ENCODE data around the gene DLAT. TPM values are rescaled to one million over a fixed set of nuclear protein-coding genes. Genes with fewer than 3 reads are reported as not detected.
A peak's percentile ranks its signal among the peaks of the same experiment; 100 is the strongest.
"Not testable (repeated sequence)": the region's sequence is repeated elsewhere in the genome, so short reads cannot be mapped to it uniquely, and the experiment has no call there.

DLAT gene
- total RNA-seq, 1 donor from 2014 or later = 24.5 TPM

DNA sequence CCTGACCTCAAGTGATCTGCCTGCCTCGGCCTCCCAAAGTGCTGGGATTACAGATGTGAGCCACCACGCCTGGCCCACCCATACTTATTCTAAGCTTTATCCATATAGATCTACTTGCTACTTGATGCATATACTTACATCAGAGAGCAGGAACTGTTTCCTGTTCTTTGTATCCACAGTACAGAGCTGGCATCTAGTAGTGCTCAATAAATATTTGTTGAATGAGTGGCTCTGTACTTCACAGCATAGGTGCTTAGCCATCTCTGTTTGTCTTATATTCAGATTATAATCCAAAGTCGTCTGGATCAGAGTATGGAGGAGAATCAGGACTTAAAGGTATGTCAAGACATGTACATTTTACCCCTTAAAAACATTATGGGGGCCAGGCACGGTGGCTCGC is 38.6 kb upstream of the DLAT start:
- no peaks in the 10 kb centered on the region for H3K36me3 ChIP-seq (ENCODE audit: control insufficient read depth, insufficient read depth, low read length)

DNA sequence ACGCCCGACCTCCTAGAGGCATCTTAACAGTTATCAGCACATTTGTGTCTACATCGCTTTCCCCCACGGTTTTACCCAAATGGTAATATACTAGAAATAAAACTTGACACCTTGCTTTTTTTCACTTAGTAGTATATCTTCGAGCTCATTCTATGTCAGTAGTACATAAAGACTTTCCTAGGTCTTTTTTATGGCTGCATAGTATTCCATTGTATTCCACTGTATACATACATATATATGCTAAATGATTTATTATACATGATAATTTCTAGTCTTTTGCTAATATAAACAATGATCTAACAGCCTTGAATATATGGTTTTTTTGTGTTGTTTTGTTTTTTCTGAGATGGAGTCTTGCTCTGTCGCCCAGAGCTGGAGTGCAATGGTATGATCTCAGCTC is 34.8 kb upstream of the DLAT start:
- H3K27me3 ChIP-seq (ENCODE audit: control insufficient read depth, insufficient read depth, low read length) = no peaks in the 10 kb centered on the region
- H3K36me3 ChIP-seq (ENCODE audit: control insufficient read depth, insufficient read depth, low read length) = peaks cover under 1% of the 10 kb centered on the region
- DNase-seq (ENCODE audit: low read depth) (no peak), FAIRE-seq (no peak)
- TF ChIP-seq, protein P1, sequence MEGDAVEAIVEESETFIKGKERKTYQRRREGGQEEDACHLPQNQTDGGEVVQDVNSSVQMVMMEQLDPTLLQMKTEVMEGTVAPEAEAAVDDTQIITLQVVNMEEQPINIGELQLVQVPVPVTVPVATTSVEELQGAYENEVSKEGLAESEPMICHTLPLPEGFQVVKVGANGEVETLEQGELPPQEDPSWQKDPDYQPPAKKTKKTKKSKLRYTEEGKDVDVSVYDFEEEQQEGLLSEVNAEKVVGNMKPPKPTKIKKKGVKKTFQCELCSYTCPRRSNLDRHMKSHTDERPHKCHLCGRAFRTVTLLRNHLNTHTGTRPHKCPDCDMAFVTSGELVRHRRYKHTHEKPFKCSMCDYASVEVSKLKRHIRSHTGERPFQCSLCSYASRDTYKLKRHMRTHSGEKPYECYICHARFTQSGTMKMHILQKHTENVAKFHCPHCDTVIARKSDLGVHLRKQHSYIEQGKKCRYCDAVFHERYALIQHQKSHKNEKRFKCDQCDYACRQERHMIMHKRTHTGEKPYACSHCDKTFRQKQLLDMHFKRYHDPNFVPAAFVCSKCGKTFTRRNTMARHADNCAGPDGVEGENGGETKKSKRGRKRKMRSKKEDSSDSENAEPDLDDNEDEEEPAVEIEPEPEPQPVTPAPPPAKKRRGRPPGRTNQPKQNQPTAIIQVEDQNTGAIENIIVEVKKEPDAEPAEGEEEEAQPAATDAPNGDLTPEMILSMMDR (IDR thresholded peaks at IDR 0.05; ENCODE audit: insufficient read depth, low read length, severe bottlenecking) = no peak
- H3K4me3 ChIP-seq (ENCODE audit: low read depth, low read length) = no peak overlapping the region

More for the DNA sequence above, 38.6 kb upstream of the DLAT start:
- FAIRE-seq (no peak), DNase-seq (ENCODE audit: low read depth) (peak; percentile 33)
- TF ChIP-seq, protein P1 (IDR thresholded peaks at IDR 0.05; ENCODE audit: insufficient read depth, low read length, severe bottlenecking) = no peak
- Histone ChIP-seq H3K4me3 (ENCODE audit: low read depth, low read length) (no peak overlapping the region), H3K27me3 (ENCODE audit: control insufficient read depth, insufficient read depth, low read length) (no peaks in the 10 kb centered on the region)

DNA sequence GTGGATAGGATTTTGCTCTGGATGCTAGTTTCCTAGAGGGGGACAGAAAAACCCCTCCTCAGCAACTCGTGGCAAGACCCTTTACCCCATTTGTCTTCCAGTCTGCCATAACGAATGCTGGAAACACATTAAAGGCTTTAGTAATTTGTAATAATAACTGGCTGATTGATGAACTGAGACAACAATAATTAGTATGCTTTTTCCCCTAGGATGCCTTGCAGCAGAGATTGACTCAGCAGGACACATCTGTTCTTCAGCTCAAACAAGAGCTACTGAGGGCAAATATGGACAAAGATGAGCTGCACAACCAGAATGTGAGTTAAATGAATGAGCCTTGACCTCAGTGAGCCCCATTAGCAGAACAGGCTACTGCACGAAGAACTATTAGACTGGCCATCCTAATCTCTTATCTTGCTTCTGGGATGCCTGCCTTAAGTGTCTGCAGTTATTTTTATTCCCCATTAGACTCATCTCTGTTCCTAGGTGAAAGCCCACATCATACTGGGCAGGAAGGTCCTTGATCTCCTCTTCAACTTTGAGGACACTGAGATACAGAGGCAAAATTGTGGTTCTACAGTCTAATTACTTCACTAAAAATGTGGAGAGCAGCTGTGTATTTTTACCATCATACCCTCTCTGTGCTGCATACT is 32.9 kb upstream of the DLAT start:
- Histone ChIP-seq H3K36me3 (ENCODE audit: control insufficient read depth, insufficient read depth, low read length) (peaks cover 1% of the 10 kb centered on the region), H3K4me3 (ENCODE audit: low read depth, low read length) (no peak overlapping the region), H3K27me3 (ENCODE audit: control insufficient read depth, insufficient read depth, low read length) (no peaks in the 10 kb centered on the region)
- DNase-seq (ENCODE audit: low read depth) (no peak), FAIRE-seq (peak; percentile 18)
- TF ChIP-seq, protein P1 (IDR thresholded peaks at IDR 0.05; ENCODE audit: insufficient read depth, low read length, severe bottlenecking) = no peak

DNA sequence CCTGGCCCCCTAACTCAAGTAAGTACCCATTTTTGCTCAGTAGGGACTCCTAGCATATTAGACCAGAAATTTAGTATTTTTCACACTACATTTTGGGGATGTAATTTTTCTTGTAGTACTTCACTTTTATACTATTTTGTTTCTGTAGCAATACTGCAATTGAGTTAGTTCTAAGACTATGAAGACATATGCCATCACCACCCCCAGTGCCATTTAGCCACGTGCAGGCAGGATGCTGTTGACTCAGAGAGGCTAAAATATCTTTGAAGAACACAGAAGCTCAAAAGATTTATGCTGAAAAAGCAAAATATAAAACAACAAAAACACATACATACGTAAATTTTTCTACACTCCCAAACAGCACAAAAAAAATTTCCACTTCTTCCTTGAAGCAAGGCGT is 29.1 kb upstream of the DLAT start:
- no peak for DNase-seq (ENCODE audit: low read depth)
- FAIRE-seq = no peak
- TF ChIP-seq, protein P1 (IDR thresholded peaks at IDR 0.05; ENCODE audit: insufficient read depth, low read length, severe bottlenecking) = no peak
- peaks cover 1% of the 10 kb centered on the region for H3K36me3 ChIP-seq (ENCODE audit: control insufficient read depth, insufficient read depth, low read length)
- H3K4me3 ChIP-seq (ENCODE audit: low read depth, low read length) = no peak overlapping the region
- no peaks in the 10 kb centered on the region for H3K27me3 ChIP-seq (ENCODE audit: control insufficient read depth, insufficient read depth, low read length)

DNA sequence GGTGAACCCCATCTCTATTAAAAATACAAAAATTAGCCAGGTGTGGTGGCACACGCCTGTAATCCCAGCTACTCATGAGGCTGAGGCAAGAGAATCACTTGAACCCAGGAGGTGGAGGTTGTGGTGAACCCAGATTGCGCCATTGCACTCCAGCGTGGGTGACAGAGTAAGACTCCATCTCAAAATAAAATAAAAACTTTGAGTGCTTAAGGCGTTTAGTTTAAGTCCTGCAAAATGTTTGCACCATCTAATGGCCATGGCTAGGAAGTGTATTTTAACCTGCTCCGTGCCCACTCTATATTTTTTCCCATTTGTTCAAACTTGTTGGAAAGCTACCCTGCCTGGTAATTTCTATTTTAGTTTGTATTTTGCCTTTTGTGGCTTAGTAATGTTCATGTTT is 28.5 kb upstream of the DLAT start:
- FAIRE-seq; H3K36me3 ChIP-seq (ENCODE audit: control insufficient read depth, insufficient read depth, low read length); H3K27me3 ChIP-seq (ENCODE audit: control insufficient read depth, insufficient read depth, low read length); H3K4me3 ChIP-seq (ENCODE audit: low read depth, low read length): not testable (repeated sequence)
- DNase-seq (ENCODE audit: low read depth) = peak; percentile 22

DNA sequence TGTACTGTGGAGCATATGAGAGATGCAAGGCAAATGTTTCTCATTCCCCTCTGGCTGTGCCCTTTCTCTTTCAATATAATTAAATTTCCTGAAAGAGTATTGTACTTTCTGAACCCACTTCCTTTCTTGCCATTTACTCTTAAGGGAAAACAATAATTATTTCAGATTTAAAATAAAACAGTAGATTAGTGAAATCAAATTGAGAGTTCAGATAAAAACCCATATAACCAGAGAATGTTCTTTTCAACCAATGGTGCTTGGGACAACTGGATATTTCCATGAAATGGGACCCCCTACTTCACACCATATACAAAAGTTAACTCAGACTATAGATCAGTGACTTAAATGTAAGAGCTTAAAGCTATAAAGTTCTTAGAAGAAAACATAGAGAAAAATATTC is 26.1 kb upstream of the DLAT start:
- no peak for DNase-seq (ENCODE audit: low read depth)

More for the DNA sequence above, 26.1 kb upstream of the DLAT start:
- TF ChIP-seq, protein P1 (IDR thresholded peaks at IDR 0.05; ENCODE audit: insufficient read depth, low read length, severe bottlenecking) = no peak
- Histone ChIP-seq H3K4me3 (ENCODE audit: low read depth, low read length) (no peak overlapping the region), H3K36me3 (ENCODE audit: control insufficient read depth, insufficient read depth, low read length) (peaks cover 1% of the 10 kb centered on the region), H3K27me3 (ENCODE audit: control insufficient read depth, insufficient read depth, low read length) (no peaks in the 10 kb centered on the region)
- FAIRE-seq = no peak

Data from bronchial epithelial cell (primary cell).